DND-41 (cell line): ENCODE results near the gene SRC.

Source experiments
- CTCF ChIP-seq: IDR thresholded peaks from 2 replicates; pipeline ENCODE4 v1.5.1; 2012; ENCODE audit warnings: borderline replicate concordance, low read length, moderate library complexity, mild to moderate bottlenecking; ENCODE audit not compliant: poor library complexity, severe bottlenecking; ENCODE audit errors: extremely low read depth
- EZH2 ChIP-seq: IDR thresholded peaks from 3 replicates; pipeline ENCODE4 v1.6.1; 2012; ENCODE audit warnings: borderline replicate concordance, low read depth, mild to moderate bottlenecking, moderate library complexity, low read length, inconsistent platforms; ENCODE audit not compliant: severe bottlenecking

DNA sequence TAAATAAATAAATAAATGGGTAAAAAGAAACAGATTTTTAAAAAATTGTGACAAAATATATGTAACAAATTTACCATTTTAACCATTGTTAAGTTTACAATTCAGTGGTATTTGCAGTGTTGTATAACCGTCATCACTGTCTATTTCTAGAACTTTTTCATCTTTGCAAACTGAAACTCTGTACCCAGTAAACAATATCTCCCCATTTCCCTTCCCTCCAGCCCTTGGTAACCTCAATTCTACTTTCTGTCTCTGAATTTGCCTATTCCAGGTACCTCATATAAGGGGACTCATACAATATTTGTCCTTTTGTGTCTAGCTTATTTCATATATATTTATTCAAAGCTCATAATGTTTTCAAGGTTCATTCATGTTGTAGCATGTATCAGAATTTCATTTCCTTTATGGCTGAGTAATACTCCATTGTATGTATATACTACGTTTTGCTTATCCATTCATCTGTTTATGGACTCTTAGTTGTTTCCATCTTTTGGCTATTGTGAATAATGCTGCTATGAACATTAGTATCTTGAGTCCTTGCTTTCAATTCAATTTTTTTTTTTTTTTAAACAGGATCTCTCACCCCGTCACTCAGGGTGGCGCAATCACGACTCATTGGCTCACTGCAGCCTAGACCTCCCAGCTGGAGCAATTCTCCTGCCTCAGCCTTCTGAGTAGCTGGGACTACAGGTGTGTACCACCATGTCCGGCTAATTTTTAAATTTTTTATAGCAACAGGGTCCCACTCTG, 47.6 kb upstream of the SRC start:
- TF ChIP-seq CTCF, result no peak
- TF ChIP-seq EZH2, result no peak
